GM06990 (cell line): ENCODE results near the gene COL6A3.

Experiments
- DNase-seq: peaks from one replicate; pipeline ENCODE4 v3.0.0-alpha.2; 2011; ENCODE audit not compliant: insufficient read length; ENCODE audit errors: extremely low read depth
- H3K27me3 ChIP-seq: replicated peaks from 2 replicates; pipeline ENCODE4 v1.6.0; 2011; ENCODE audit warnings: low read length; ENCODE audit not compliant: control insufficient read depth, insufficient read depth
- H3K36me3 ChIP-seq: 2 replicates; pipeline ENCODE4 v1.5.1; 2011; ENCODE audit warnings: low read length; ENCODE audit not compliant: control insufficient read depth, insufficient read depth
- H3K4me3 ChIP-seq: replicated peaks from 2 replicates; pipeline ENCODE4 v1.5.1; 2011; ENCODE audit warnings: low read depth, mild to moderate bottlenecking, control low read depth, low read length
- CTCF ChIP-seq: IDR thresholded peaks from 2 replicates; pipeline ENCODE4 v1.5.1; 2011; ENCODE audit warnings: low read length, control low read depth, mild to moderate bottlenecking, inconsistent platforms; ENCODE audit not compliant: insufficient read depth, poor library complexity, severe bottlenecking

COL6A3 gene

DNA sequence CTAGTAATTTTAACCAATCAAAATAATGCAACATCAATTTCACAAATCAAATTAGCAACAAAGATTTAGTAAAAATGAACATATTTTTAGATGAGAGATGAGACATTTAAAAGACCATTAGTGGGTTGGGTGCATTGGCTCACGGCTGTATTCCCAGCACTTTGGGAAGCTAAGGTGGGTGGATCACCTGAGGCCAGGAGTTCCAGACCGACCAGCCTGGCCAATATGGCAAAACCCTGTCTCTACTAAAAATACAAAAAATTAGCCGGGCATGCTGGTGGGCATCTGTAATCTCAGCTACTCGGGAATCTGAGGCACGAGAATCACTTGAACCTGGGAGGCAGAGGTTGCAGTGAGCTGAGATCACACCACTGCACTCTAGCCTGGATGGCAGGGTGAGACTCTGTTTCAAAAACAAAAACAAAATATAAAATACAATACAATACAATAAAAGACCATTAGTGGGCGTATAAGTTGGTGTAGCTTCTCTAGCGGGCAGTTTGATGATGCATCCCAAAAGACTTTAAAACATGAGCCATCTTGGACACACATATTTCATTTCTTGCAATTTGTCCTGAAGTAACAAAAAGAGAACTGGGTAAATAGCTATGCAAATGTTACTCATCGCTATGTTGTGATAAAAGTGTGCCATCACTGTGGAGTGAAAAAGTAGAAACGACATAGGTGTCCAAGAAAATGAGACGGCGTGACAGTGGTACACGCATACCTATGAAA is 101.8 kb downstream of the COL6A3 start:
- no peaks in the 10 kb centered on the region; the same call in 1 of the 2 replicates for H3K27me3 ChIP-seq
- H3K36me3 ChIP-seq = no peaks in the 10 kb centered on the region
- TF ChIP-seq CTCF = no peak
- no peak overlapping the region for H3K4me3 ChIP-seq
- no peak for DNase-seq

- no peak for TF ChIP-seq CTCF
- no peak overlapping the region for H3K4me3 ChIP-seq
- no peak for DNase-seq
- no peaks in the 10 kb centered on the region for H3K36me3 ChIP-seq
- H3K27me3 ChIP-seq = no peaks in the 10 kb centered on the region; the same call in 1 of the 2 replicates
Measured at GRCh38 chr2:237310515-237311114, 103.3 kb downstream of the COL6A3 start.

DNA sequence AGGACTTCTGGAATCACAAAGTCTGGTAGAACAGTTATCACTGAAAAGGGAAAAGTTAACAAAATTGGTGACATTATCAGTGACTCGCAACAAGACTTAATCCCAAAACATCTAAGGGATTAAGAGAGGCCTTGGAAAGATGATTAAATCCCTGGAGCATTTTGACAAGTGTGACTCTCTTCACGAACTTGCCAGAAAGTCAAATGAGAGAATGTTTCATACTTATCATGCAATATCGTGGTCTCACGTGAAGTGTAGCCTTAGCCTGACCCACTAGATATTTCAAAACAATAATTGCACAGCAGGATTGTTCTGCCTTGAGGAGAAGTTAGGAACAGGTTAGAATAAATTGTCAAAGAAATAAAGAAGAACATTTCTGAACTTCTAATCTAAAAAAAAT is 104.5 kb downstream of the COL6A3 start:
- no peak overlapping the region for H3K4me3 ChIP-seq
- no peaks in the 10 kb centered on the region; the same call in 1 of the 2 replicates for H3K27me3 ChIP-seq
- no peak for TF ChIP-seq CTCF
- H3K36me3 ChIP-seq = no peaks in the 10 kb centered on the region
- DNase-seq = no peak

- Histone ChIP-seq H3K36me3 (no peaks in the 10 kb centered on the region), H3K27me3 (no peaks in the 10 kb centered on the region; the same call in 1 of the 2 replicates), H3K4me3 (no peak overlapping the region)
- no peak for TF ChIP-seq CTCF
- DNase-seq = no peak
Measured at GRCh38 chr2:237309011-237309410, 105.0 kb downstream of the COL6A3 start.

DNA sequence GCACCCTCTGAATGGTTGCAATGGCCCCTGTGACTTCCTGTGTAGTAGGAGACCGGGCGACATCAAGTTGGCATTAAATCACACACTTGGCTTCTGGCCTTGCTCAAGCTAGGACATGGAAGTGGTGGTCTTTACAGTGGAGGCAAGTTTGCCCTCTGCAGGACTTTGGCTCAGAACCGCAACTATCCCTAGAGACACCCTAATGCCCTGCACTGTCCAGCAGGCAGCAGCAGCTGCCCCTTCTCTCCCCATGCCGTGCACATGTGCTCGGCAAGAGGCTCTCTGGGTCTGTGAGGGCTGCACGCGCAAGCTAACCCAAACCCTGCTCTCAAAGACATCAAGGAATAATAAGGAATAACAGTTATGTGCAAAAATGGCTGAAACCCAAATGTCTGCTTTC is 106.5 kb downstream of the COL6A3 start:
- DNase-seq = no peak
- no peaks in the 10 kb centered on the region for H3K36me3 ChIP-seq
- no peak for TF ChIP-seq CTCF
- H3K27me3 ChIP-seq = no peaks in the 10 kb centered on the region; the same call in 1 of the 2 replicates
- H3K4me3 ChIP-seq = no peak overlapping the region
